ENCODE data around the gene GHRL.

GRCh38 chr3:10331320-10331719 is 38.6 kb upstream of the GHRL start:
- TF ChIP-seq, protein P1, sequence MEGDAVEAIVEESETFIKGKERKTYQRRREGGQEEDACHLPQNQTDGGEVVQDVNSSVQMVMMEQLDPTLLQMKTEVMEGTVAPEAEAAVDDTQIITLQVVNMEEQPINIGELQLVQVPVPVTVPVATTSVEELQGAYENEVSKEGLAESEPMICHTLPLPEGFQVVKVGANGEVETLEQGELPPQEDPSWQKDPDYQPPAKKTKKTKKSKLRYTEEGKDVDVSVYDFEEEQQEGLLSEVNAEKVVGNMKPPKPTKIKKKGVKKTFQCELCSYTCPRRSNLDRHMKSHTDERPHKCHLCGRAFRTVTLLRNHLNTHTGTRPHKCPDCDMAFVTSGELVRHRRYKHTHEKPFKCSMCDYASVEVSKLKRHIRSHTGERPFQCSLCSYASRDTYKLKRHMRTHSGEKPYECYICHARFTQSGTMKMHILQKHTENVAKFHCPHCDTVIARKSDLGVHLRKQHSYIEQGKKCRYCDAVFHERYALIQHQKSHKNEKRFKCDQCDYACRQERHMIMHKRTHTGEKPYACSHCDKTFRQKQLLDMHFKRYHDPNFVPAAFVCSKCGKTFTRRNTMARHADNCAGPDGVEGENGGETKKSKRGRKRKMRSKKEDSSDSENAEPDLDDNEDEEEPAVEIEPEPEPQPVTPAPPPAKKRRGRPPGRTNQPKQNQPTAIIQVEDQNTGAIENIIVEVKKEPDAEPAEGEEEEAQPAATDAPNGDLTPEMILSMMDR (IDR thresholded peaks at IDR 0.05 in 2 of 3, conservative IDR thresholded peaks at IDR 0.05 in 1 of 3; ENCODE audit: borderline replicate concordance in 1 of 3, insufficient read depth in 1 of 3, low read depth in 2 of 3, low read length in 2 of 3) = no peak
- no peak for TF ChIP-seq EZH2 (IDR thresholded peaks at IDR 0.05)
- TF ChIP-seq MAX (IDR thresholded peaks at IDR 0.05) = no peak
- no peak for TF ChIP-seq ATF3 (IDR thresholded peaks at IDR 0.05)
- no peak for TF ChIP-seq ZBTB33 (IDR thresholded peaks at IDR 0.05; ENCODE audit: extremely low read depth, insufficient replicate concordance, low read length)
- no peak for TF ChIP-seq YY1 (IDR thresholded peaks at IDR 0.05; ENCODE audit: extremely low read depth, insufficient replicate concordance, low read depth, low read length)
- TF ChIP-seq POLR2AphosphoS5 (IDR thresholded peaks at IDR 0.05; ENCODE audit: low read depth, low read length) = no peak

Measured in HCT116 (cell line).